Liver (tissue), 9 donors: ENCODE results near the gene TKTL1. TPM values are rescaled to one million over a fixed set of nuclear protein-coding genes. Genes with fewer than 3 reads are reported as not detected.
A peak's percentile ranks its signal among the peaks of the same experiment; 100 is the strongest.

Experiments used
- DNase-seq: peaks from one replicate; pipeline ENCODE4 v3.0.0-alpha.2; 2017; ENCODE audit warnings: low spot score
- H3K27ac ChIP-seq, 2 donors: one replicate each; pipeline ENCODE4 v1.7.0; 2013; ENCODE audit warnings: inconsistent platforms in 2 of 2, low read length in 2 of 2, control low read depth in 1 of 2, low read depth in 1 of 2, mild to moderate bottlenecking in 1 of 2
- H3K27me3 ChIP-seq, 4 donors: one replicate each; pipeline versions ENCODE4 v1.6.1 to v1.7.0; 2013; ENCODE audit warnings: low read length in 3 of 4, inconsistent platforms in 1 of 4, mild to moderate bottlenecking in 1 of 4, moderate library complexity in 1 of 4; ENCODE audit not compliant: control insufficient read depth in 4 of 4, insufficient read depth in 4 of 4
- H3K36me3 ChIP-seq, 4 donors: one replicate each; pipeline versions ENCODE4 v1.6.1 to v1.7.0; 2013; ENCODE audit warnings: low read length in 3 of 4, mild to moderate bottlenecking in 3 of 4, low read depth in 1 of 4, moderate library complexity in 1 of 4; ENCODE audit not compliant: control insufficient read depth in 4 of 4, insufficient read depth in 3 of 4
- H3K4me1 ChIP-seq, 4 donors: one replicate each; pipeline versions ENCODE4 v1.6.1 to v1.7.0; 2013; ENCODE audit warnings: low read length in 3 of 4, mild to moderate bottlenecking in 3 of 4, moderate library complexity in 1 of 4; ENCODE audit not compliant: control insufficient read depth in 4 of 4, insufficient read depth in 4 of 4
- H3K4me3 ChIP-seq, 3 donors: one replicate each; pipeline versions ENCODE4 v1.6.1 to v1.7.0; 2013; ENCODE audit warnings: low read length in 3 of 3, control low read depth in 1 of 3, low read depth in 1 of 3, mild to moderate bottlenecking in 1 of 3
- H3K9ac ChIP-seq, 2 donors: one replicate each; pipeline ENCODE4 v1.7.0; 2013; ENCODE audit warnings: low read length in 2 of 2, mild to moderate bottlenecking in 2 of 2, moderate library complexity in 2 of 2, control low read depth in 1 of 2, low read depth in 1 of 2
- H3K9me3 ChIP-seq, 4 donors: one replicate each; pipeline versions ENCODE4 v1.6.1 to v1.7.0; 2013; ENCODE audit warnings: low read length in 3 of 4; ENCODE audit not compliant: control insufficient read depth in 4 of 4
- ATF3 ChIP-seq: IDR thresholded peaks from 2 replicates; pipeline ENCODE4 v1.6.1; 2016; ENCODE audit warnings: antibody characterized with exemption
- CTCF ChIP-seq: fragments of 150-350 bp; IDR thresholded peaks from 2 replicates; pipeline ENCODE4 v1.5.1; 2017; ENCODE audit warnings: improper control_type of control experiment, low read depth, low read length; ENCODE audit not compliant: missing input control
- EGR1 ChIP-seq, 2 donors: IDR thresholded peaks; 2 replicates each; pipeline ENCODE4 v1.6.1; 2016 to 2018; ENCODE audit warnings: antibody characterized with exemption in 2 of 2, low read depth in 2 of 2
- FOXA2 ChIP-seq: IDR thresholded peaks from 2 replicates; pipeline ENCODE4 v1.6.1; 2016; ENCODE audit warnings: antibody characterized with exemption
- HNF4A ChIP-seq, 2 donors: conservative IDR thresholded peaks; 2 replicates each; pipeline ENCODE4 v1.6.1; 2016; ENCODE audit warnings: antibody characterized with exemption in 2 of 2, mild to moderate bottlenecking in 2 of 2
- HNF4G ChIP-seq: IDR thresholded peaks from 2 replicates; pipeline ENCODE4 v1.6.1; 2016; ENCODE audit warnings: antibody characterized with exemption
- JUND ChIP-seq, 2 donors: IDR thresholded peaks; 2 replicates each; pipeline ENCODE4 v1.6.1; 2016; ENCODE audit warnings: antibody characterized with exemption in 2 of 2
- NR2F2 ChIP-seq: IDR thresholded peaks from 2 replicates; pipeline ENCODE4 v1.6.1; 2016; ENCODE audit warnings: antibody characterized with exemption
- RAD21 ChIP-seq, 2 donors: IDR thresholded peaks; 2 replicates each; pipeline ENCODE4 v1.6.1; 2016; ENCODE audit warnings: antibody characterized with exemption in 2 of 2, mild to moderate bottlenecking in 2 of 2
- REST ChIP-seq: IDR thresholded peaks from 2 replicates; pipeline ENCODE4 v1.6.1; 2016; ENCODE audit warnings: antibody characterized with exemption, mild to moderate bottlenecking
- RXRA ChIP-seq, 2 donors: IDR thresholded peaks; 2 replicates each; pipeline ENCODE4 v1.6.1; 2017 to 2018; ENCODE audit warnings: antibody characterized with exemption in 2 of 2, mild to moderate bottlenecking in 1 of 2
- SP1 ChIP-seq: IDR thresholded peaks from 2 replicates; pipeline ENCODE4 v1.6.1; 2018; ENCODE audit warnings: antibody characterized with exemption, mild to moderate bottlenecking
- TAF1 ChIP-seq: conservative IDR thresholded peaks from 2 replicates; pipeline ENCODE4 v1.6.1; 2016; ENCODE audit warnings: antibody characterized with exemption, mild to moderate bottlenecking
- YY1 ChIP-seq: IDR thresholded peaks from 2 replicates; pipeline ENCODE4 v1.6.1; 2016; ENCODE audit warnings: antibody characterized with exemption, mild to moderate bottlenecking
- ZBTB33 ChIP-seq: IDR thresholded peaks from 2 replicates; pipeline ENCODE4 v1.6.1; 2016; ENCODE audit warnings: antibody characterized with exemption
- WGBS: extraction: QIAGEN DNeasy Blood & Tissue Kit; methylation state at CpG from one replicate; pipeline ENCODE4 v1.1.7; 2013; 5-methylcytosine and 5-hydroxymethylcytosine counted together
- polyA plus RNA-seq, 2 donors: library from polyadenylated mRNA; stranded (reverse) in 1 of 2; unstranded in 1 of 2; fragments of 200-250 nt in 1 of 2; fragments of >200 nt in 1 of 2; fragmentation: Nextera tagmentation in 1 of 2; extraction: Ambion mirVana in 1 of 2; gene quantifications; one replicate each; pipeline versions ENCODE4 v1.2.1 to v1.2.3, GENCODE V29; 2013 to 2015
- total RNA-seq, 2 donors: library from RNA; depleted of rRNA; stranded (reverse); fragments of >200 nt; gene quantifications; one replicate each; pipeline ENCODE4 v1.2.3, GENCODE V29; 2014
- TF ChIP-seq, protein P1 (sequence below): IDR thresholded peaks from 2 replicates; pipeline ENCODE4 v1.6.1; 2016; ENCODE audit warnings: antibody characterized with exemption
- donor health status: healthy.
- donor health status: healthy.
- donor health status: healthy.
- donor health status: healthy.
- donor health status: healthy.

Gene TKTL1
- total and polyA plus RNA-seq, 4 donors: under 0.01 TPM; not detected in 3

GRCh38 chrX:154372612-154373022, 77.0 kb downstream of the TKTL1 start:
- 50% methylated on average over 5 of the region's 5 CpGs for WGBS
- peaks cover 8 to 21% (median 11%) of the 10 kb centered on the region in 4 donors for H3K4me1 ChIP-seq
- no peaks in the 10 kb centered on the region for H3K27me3 ChIP-seq
- H3K4me3 ChIP-seq: peak overlapping the region in 1 of 3 donors; percentile 39
- no peak for DNase-seq
- TF ChIP-seq HNF4A (conservative IDR thresholded peaks at IDR 0.05): no peak
- no peak for TF ChIP-seq YY1
- TF ChIP-seq EGR1 (IDR thresholded peaks at IDR 0.05; ENCODE audit: low read depth in 2 of 2): no peak
- no peaks in the 10 kb centered on the region for H3K36me3 ChIP-seq
- no peak overlapping the region for H3K27ac ChIP-seq
- H3K9me3 ChIP-seq: no peaks in the 10 kb centered on the region
- H3K9ac ChIP-seq: no peak overlapping the region

DNA sequence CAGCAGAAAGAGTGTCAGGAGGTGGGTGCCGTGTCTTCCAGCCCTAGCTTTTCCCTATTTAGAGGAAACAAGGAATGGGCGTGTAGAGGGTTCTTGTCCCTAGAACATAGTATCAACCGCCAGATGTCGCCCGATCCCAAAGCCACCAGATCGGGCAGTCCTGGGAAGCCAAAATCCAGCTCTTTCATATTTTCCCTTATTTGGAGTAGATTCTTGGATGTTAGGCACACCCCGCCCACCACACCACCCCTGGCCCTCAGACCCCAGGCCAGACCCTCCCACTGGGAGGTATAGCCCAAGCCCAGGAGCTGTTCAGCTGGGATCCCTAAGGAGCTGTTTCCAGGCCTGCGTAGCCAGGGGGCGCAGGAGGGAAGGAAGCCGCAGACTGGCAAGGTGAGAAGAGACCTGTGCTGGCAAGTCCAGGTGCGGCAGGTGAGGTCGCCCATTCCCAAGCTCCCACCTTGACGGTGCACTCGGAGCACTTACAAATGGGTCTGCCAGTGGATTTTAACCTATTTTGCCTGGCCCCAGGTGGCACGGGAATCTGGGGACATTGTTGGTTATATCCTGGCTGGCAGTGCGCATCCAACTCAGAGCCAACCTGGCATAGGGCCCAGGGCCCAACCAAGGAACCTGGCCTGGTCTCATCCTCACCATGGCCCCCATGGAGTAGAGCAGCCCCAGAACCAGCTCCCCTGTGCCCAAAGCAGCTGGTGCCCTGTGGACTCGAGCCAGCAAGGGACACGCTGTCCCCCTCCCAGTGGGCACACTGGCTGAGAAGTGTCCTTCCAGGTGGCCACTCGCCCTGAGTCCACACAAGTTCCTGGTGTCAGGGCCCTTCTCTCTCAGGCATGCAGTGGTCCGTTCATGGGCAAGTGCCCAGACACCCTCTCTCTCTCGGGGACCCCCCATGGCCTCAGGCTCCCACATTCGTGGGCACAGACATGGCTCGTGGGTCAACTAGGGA, 78.0 kb downstream of the TKTL1 start:
- Histone ChIP-seq H3K4me3 (peak overlapping the region in 2 of 3 donors; percentile 27 to 33), H3K27me3 (no peaks in the 10 kb centered on the region), H3K9ac (no peak overlapping the region), H3K4me1 (peaks cover 8 to 25% (median 11%) of the 10 kb centered on the region in 4 donors), H3K36me3 (no peaks in the 10 kb centered on the region), H3K27ac (peak overlapping the region; percentile 12 to 35), H3K9me3 (no peaks in the 10 kb centered on the region)
- TF ChIP-seq TAF1: no peak
- TF ChIP-seq RAD21 (IDR thresholded peaks at IDR 0.05): peak; percentile 66 to 73
- TF ChIP-seq CTCF: peak; percentile 27
- TF ChIP-seq YY1: no peak
- TF ChIP-seq NR2F2: no peak
- DNase-seq: peak; percentile 60
- WGBS: 12% methylated on average over 23 of the region's 23 CpGs

DNA sequence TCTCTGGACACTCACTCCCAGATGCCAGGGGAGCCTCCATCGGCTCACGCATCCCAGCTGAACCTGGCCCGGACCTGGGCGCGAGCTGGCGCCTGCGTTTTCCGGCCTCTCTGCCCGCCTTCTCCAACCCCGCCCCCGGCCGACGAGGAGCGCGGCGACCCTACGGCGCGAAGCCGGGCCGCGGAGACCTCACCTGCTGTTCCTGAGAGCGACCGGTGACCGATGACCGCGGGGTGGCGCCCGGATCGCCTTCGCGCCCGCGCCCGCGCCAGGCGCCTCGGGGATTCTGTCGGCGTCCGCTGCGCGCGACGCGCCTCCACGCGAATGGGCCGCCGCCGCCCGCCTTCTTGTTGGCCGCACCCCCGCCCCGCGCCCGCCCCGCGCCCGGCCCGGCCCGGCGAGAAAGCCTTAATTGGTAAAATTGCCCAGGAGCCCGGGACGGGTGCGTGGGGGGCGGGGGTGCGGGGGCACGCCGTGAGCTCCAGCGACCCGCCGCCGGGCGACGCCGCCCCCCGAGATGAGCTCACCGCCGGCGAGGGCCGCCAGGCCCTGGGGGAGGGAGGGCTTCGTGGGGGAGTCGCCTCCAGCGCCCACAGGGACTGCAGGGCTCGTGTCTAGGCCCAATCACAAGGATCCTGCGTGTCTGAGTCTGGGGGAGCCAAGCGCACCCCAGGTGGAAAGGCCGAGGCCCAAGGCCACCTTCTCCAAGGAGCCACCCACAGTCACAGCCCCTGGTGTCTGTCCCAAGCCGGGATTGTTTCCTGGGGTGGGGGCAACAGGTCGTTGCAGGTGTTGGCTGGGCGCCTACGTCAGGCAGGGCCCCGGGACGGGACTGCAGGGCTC, 78.9 kb downstream of the TKTL1 start, which contains the start of gene FLNA:
TSS of gene FLNA (minus strand) at position 322 of the 843 bp plus-strand sequence. CDS start 3,389 bp downstream, outside the sequence.
- Histone ChIP-seq H3K27me3 (no peaks in the 10 kb centered on the region), H3K9ac (no peak within 1 kb of the TSS), H3K4me1 (peaks cover 8 to 25% (median 11%) of the 10 kb centered on the region in 4 donors), H3K4me3 (peak within 1 kb of the TSS in 2 of 3 donors; percentile 27 to 33), H3K36me3 (no peaks in the 10 kb centered on the region), H3K9me3 (no peaks in the 10 kb centered on the region), H3K27ac (peak within 1 kb of the TSS; percentile 35 to 42)
- 8% methylated on average over 89 of the region's 95 CpGs for WGBS
- DNase-seq: no peak
- TF ChIP-seq ZBTB33 (no peak), RXRA (IDR thresholded peaks at IDR 0.05) (no peak), EGR1 (IDR thresholded peaks at IDR 0.05; ENCODE audit: low read depth in 2 of 2) (no peak), REST (no peak), YY1 (no peak), HNF4G (no peak), TAF1 (no peak), SP1 (no peak), ATF3 (no peak), RAD21 (IDR thresholded peaks at IDR 0.05) (no peak), FOXA2 (no peak), NR2F2 (no peak), JUND (IDR thresholded peaks at IDR 0.05) (no peak)
- TF ChIP-seq, protein P1, sequence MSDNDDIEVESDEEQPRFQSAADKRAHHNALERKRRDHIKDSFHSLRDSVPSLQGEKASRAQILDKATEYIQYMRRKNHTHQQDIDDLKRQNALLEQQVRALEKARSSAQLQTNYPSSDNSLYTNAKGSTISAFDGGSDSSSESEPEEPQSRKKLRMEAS: no peak
